Inflammatory macrophage (primary cell): Measurements from ENCODE around the gene FZD10.

Source experiments
- DNase-seq, 2 donors: peaks; one replicate each; pipeline ENCODE4 v3.0.0-alpha.2; 2020 to 2022

FZD10 gene

DNA sequence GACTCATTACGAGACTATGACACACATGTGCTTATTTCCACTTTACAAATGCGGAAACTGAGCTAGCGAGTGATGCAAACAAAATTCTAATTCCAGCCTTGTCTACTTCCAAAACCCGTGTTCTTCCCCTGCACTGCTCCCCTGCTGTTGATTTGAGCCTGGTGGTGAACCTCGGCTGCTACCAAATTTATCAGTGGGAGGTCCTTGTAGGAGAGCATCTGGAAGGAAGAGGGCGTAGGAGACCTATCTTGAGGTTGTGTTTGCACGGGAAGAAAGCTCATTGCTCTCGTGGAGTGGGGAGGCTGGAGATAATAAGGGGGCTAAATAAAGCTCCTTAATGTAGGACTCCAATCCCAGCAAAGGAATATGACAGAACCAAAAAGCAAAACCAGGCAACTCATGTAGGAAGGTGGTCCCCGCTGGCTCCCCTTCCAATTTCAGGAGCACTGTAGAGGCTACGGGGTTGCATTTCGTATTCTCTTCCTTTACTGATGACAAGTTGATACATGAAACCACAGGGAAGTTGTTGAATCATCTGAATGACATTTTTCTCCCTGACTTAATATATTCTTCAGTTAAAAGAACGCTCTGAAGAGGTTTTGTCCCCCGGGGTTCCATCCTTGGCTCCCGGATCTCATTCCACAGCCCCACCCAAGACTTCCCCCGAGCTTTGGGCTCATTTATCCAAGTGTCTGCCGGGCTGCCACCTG is 52.6 kb downstream of the FZD10 start:
- no peak for DNase-seq
